Stimulated activated CD8-positive, alpha-beta memory T cell treated with anti-CD3 and anti-CD28 coated beads, Interleukin-12 subunit alpha, Interleukin-12 subunit beta, amount 100 ng/mL, for 24 hours (primary cell): ENCODE results near the gene IRF4.

Source experiments
- DNase-seq: peaks from one replicate; pipeline ENCODE4 v3.0.0-alpha.2; 2020; ENCODE audit errors: extremely low read depth

IRF4 gene

DNA sequence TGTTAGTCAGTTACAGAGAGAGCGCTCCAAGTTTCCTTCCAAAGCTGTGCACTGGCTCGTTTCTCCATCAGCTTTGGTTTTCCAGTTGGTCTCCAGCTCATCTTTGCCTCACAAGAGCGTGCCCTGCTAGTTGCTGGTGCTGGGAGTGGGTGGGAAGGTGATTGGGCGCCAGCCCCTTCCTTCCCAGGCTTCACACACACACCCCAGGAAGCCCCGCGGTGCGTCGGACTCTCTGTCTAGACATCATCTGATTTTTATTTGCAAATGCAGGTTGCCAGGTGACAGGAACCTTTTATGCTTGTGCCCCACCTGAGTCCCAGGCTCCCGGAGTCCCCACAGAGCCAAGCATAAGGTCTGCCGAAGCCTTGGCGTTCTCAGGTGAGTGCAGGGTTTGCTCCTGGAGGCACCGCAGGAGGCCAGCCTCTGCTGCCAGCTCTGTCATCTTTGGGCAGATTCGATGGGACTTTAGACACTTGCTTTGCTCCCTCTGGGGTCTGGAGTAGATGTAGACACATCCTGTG is 7.1 kb downstream of the IRF4 start:
- DNase-seq: no peak

GRCh38 chr6:399785-400534 is 8.4 kb downstream of the IRF4 start:
- DNase-seq: no peak

DNA sequence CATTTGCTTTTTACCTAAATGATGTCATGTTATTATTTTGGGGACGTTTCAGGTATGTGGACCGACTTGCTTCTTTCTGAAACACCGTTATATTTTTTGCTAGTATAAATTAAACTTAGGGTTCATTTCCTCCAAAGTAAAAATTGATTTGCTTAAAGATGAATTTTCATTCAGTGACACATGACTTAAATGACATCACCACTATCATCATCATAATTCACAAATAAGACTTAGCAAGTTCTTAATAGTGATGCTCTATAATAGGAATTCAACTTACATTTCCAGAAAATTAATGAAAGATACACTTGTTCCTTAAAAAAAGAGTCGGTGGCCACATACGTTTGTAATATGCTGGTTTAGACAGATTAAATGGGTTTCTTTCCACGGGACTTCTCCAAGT is 9.3 kb downstream of the IRF4 start:
- no peak for DNase-seq

- no peak for DNase-seq
Observed at GRCh38 chr6:401239-401993, 9.9 kb downstream of the IRF4 start.

DNA sequence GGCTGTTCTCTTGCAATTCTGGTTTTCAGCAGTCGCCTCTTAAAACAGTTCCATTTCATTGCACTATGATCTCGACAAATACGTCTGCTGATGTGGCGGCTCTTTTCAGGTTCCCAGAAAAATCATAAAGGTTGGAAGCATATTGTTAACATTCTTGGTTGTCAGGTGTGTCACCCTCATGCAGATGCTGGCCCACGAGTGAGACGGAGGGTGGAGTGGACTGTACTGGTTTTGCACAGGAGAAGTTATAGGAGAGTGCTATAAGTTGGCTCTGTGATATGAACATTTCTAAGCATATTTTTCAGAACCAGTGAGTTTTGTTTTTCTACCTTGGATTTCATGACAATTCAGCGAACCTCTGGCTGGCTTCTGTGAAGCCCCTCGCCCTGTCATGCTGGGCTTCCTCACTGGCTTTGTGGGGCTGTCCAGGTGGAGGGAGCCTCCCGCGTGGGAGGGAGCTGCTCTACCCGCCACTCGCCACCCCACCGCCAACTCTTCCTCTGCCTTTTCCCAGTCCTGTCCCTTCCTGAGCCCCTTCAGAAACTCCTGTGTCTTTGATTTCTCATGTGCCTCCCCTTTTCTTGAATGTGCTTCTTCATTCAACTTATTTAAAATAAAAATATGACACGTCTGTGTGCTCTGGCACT is 10.6 kb downstream of the IRF4 start:
- DNase-seq: no peak

GRCh38 chr6:402901-403658 is 11.5 kb downstream of the IRF4 start:
- DNase-seq: no peak

- DNase-seq: no peak
Observed at GRCh38 chr6:403659-404655, 12.4 kb downstream of the IRF4 start.

- DNase-seq: no peak
Observed at GRCh38 chr6:404685-405423, 13.3 kb downstream of the IRF4 start.

DNA sequence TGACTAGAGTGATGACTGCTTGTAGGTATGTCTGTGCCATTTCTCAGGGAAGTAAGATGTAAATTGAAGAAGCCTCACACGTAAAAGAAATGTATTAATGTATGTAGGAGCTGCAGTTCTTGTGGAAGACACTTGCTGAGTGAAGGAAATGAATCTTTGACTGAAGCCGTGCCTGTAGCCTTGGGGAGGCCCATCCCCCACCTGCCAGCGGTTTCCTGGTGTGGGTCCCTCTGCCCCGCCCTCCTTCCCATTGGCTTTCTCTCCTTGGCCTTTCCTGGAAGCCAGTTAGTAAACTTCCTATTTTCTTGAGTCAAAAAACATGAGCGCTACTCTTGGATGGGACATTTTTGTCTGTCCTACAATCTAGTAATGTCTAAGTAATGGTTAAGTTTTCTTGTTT is 16.6 kb downstream of the IRF4 start:
- no peak for DNase-seq

GRCh38 chr6:408599-409102 is 17.1 kb downstream of the IRF4 start:
- no peak for DNase-seq

GRCh38 chr6:409370-409972 is 17.9 kb downstream of the IRF4 start:
- no peak for DNase-seq

DNA sequence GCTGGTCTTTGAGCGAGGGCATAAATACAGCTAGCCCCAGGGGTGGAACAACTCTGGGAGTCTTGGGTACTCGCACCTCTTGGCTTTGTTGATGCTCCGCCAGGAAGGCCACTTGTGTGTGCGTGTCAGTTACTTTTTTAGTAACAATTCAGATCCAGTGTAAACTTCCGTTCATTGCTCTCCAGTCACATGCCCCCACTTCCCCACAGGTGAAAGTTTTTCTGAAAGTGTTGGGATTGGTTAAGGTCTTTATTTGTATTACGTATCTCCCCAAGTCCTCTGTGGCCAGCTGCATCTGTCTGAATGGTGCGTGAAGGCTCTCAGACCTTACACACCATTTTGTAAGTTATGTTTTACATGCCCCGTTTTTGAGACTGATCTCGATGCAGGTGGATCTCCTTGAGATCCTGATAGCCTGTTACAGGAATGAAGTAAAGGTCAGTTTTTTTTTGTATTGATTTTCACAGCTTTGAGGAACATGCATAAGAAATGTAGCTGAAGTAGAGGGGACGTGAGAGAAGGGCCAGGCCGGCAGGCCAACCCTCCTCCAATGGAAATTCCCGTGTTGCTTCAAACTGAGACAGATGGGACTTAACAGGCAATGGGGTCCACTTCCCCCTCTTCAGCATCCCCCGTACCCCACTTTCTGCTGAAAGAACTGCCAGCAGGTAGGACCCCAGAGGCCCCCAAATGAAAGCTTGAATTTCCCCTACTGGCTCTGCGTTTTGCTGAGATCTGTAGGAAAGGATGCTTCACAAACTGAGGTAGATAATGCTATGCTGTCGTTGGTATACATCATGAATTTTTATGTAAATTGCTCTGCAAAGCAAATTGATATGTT is 19.2 kb downstream of the IRF4 start:
- no peak for DNase-seq

GRCh38 chr6:411402-412145 is 20.0 kb downstream of the IRF4 start:
- DNase-seq: no peak

DNA sequence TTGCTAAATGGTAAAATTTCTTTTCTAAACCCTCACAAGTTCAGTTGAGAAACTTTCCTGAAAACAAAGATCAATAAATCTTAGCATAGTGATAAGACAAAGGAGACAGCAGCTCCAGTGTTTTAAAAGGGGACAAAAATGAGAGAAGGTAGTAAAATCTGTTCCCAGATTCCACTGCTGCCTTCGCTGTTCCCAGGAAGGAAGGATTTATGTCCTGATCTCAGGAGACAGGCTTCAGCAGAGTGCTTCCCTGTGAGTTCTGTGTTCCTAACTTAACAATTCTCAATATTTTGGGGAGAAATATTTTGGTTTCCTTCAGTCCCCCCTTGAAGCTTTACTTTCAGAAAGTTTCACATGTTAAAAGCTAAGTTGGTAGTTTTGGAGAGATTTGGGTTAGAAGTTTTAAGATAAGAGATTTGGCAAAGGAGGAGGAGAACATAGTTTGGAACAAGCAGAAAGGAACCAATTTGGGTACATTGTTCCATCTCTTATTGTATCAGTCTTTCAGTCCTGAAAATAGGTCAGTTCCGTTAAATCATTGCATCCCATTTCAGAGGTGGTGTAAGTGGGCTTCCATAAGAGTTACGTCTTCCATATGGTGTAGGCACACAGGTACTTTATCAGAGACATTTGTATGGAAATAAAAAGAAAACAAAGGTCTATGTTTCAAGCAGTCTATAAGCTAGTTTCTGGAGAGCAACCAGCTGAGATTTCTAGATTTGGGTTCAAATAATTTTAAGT is 20.8 kb downstream of the IRF4 start:
- DNase-seq: no peak

DNA sequence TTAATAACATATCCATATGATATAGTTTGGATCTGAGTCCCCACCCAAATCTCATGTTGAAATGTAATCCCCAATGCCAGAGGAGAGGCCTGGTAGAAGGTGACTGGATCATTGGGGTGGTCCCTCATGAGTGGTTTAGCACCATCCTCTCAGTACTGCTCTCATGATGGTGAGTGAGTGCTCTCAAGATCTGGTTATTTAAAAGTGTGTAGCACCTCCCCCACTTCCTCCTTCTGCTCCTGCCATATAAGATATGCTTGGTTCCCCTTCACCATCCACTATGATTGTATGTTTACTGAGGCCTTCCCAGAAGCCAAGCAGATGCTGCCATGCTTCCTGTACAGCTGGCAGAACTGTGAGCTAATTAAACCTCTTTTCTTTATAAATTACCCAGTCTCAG is 22.9 kb downstream of the IRF4 start:
- no peak for DNase-seq

DNA sequence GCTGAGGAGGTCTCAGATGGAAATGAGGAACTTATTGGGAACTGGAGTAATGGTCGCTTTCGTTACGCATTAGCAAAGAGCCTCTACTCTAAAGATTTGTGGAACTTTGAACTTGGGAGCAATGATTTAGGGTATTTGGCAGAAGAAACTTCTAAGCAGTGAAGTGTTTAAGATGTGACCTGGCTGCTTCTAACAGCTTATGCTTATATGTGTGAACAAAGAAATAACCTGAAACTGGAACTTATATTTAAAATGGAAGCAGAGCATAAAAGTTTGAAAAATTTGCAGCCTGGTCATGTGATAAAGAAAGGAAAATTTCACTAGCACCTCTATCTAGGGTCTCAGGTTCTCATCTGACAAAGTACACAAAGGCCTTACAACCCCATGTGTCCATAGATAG is 23.5 kb downstream of the IRF4 start:
- no peak for DNase-seq

DNA sequence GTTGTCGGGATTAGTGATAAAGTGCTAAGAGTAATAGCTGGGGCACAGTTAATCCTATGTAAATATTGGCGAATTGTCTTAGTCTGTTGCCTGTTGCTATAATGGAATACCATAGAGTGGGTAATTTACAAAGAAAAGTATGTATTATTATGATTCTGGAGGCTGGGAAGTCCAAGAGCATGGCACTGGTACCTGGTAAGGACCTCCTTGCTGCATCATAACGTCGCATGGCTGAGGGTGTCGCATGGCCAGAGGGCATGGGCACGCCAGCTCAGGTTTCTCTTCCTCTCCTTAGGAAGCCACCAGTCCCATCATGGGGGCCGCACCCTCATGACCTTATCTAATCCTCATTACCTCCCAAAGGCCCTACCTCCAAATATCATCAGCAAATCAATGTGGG is 29.7 kb downstream of the IRF4 start:
- no peak for DNase-seq
